Activated naive CD4-positive, alpha-beta T cell treated with anti-CD3 and anti-CD28 coated beads for 36 hours (primary cell): Measurements from ENCODE around the gene TRIM17. TPM values are rescaled to one million over a fixed set of nuclear protein-coding genes. Genes with fewer than 3 reads are reported as not detected.

Source experiments
- CTCF ChIA-PET: fragments of 350-600 bp; sonication (Branson Sonifier 250); formaldehyde crosslinking; loops from one replicate; lab custom pipeline; 2021; ENCODE audit warnings: antibody characterized with exemption; lab: Charles Lee
- DNase-seq: peaks from one replicate; pipeline ENCODE4 v3.0.0-alpha.2; 2020
- H3K27ac Mint-ChIP-seq: one replicate; pipeline ENCODE4 v1.8.0; 2021; ENCODE audit warnings: mild to moderate bottlenecking, mixed read lengths
- H3K27me3 Mint-ChIP-seq: one replicate; pipeline ENCODE4 v1.8.0; 2021; ENCODE audit warnings: low read depth, mixed read lengths
- H3K36me3 Mint-ChIP-seq: one replicate; pipeline ENCODE4 v1.8.0; 2021; ENCODE audit warnings: low read depth, mixed read lengths
- H3K4me1 Mint-ChIP-seq: one replicate; pipeline ENCODE4 v1.8.0; 2021; ENCODE audit warnings: low read depth, mixed read lengths
- H3K4me3 Mint-ChIP-seq: one replicate; pipeline ENCODE4 v1.8.0; 2021; ENCODE audit warnings: mild to moderate bottlenecking, moderate library complexity, mixed read lengths
- H3K9me3 Mint-ChIP-seq: one replicate; pipeline ENCODE4 v1.8.0; 2021; ENCODE audit warnings: mixed read lengths
- intact Hi-C: fragments of 100-400 bp; cut with micrococcal nuclease; formaldehyde crosslinking; loops from one replicate; pipeline ENCODE4 v1.15.1; 2023
- total RNA-seq, 2 experiments: library from RNA; stranded (reverse); gene quantifications; one replicate each; pipeline ENCODE4 v1.2.3, GENCODE V29; 2021

The TRIM17 gene
- total RNA-seq, 2 experiments from 2014 or later: 1.0 to 1.2 TPM

DNA sequence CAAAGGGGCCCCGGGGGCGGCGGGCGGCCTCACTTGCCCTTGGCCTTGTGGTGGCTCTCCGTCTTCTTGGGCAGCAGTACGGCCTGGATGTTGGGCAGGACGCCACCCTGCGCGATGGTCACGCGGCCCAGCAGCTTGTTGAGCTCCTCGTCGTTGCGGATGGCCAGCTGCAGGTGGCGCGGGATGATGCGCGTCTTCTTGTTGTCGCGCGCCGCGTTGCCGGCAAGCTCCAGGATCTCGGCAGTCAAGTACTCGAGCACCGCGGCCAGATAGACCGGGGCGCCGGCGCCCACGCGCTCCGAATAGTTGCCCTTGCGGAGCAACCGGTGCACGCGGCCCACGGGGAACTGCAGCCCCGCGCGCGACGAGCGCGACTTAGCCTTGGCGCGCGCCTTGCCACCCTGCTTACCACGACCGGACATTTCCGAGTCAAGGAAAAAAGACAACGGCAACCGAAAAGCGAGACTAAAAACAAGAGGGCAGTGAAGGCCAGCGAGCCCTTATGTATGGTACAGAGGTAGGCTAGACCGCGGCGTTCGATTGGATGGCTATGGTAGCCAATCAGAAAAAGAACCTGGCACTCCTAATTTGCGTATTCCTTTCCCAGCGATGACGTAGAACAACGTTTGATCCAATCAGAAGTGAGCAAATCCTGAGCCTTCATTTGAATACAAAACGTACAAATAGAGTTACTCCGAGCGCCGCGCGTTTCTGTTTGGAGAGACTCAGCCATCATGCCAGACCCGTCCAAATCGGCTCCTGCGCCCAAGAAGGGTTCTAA is 40.9 kb upstream of the TRIM17 start:
- intact Hi-C loops: loop anchor here (1.0 to 2.0 kb wide), 9 partner anchors 8 to 375 kb away; partner anchors contain the start of genes ARF1 and GUK1
- peak overlapping the region; percentile 95 for H3K4me3 Mint-ChIP-seq
- peak; percentile 93 for DNase-seq
- H3K36me3 Mint-ChIP-seq: peaks cover 3% of the 10 kb centered on the region
- no peaks in the 10 kb centered on the region for H3K9me3 Mint-ChIP-seq
- peaks cover 32% of the 10 kb centered on the region for H3K4me1 Mint-ChIP-seq
- H3K27ac Mint-ChIP-seq: peak overlapping the region; percentile 97
- peaks cover 7% of the 10 kb centered on the region for H3K27me3 Mint-ChIP-seq
- CTCF ChIA-PET: interaction anchor here (0.6 to 2.9 kb wide), 8 partner anchors 15 to 97 kb away, joined by 3 to 14 read pairs (median 4); partner anchors contain the start of gene RNF187

DNA sequence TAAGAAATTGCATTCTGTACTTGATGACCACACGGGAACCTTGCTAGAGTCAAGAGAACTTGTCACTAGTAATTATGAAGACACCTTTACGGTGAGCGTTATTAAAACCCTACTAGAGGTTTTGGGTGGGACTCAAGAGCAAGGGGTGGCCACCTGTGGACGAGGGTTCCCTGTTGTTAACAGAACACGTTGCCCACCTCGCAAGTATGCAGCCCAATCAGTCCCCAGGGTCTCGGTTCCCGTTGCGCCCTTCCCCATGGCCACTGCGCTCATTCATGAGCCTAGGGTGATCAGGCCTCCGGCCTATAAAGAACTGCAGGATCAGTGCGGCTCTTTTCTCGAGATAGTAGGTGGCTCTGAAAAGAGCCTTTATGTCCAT is 40.3 kb upstream of the TRIM17 start:
- peak overlapping the region; percentile 97 for H3K27ac Mint-ChIP-seq
- peaks cover 28% of the 10 kb centered on the region for H3K4me1 Mint-ChIP-seq
- H3K27me3 Mint-ChIP-seq: peaks cover 5% of the 10 kb centered on the region
- peaks cover 3% of the 10 kb centered on the region for H3K36me3 Mint-ChIP-seq
- intact Hi-C loops: loop anchor here (1.0 kb wide), 7 partner anchors 8 to 317 kb away; partner anchors contain the start of gene GUK1
- DNase-seq: no peak
- CTCF ChIA-PET: interaction anchor here (0.6 to 2.9 kb wide), 5 partner anchors 16 to 96 kb away, joined by 3 to 14 read pairs (median 4); partner anchors contain the start of gene RNF187
- H3K9me3 Mint-ChIP-seq: no peaks in the 10 kb centered on the region
- H3K4me3 Mint-ChIP-seq: peak overlapping the region; percentile 95

DNA sequence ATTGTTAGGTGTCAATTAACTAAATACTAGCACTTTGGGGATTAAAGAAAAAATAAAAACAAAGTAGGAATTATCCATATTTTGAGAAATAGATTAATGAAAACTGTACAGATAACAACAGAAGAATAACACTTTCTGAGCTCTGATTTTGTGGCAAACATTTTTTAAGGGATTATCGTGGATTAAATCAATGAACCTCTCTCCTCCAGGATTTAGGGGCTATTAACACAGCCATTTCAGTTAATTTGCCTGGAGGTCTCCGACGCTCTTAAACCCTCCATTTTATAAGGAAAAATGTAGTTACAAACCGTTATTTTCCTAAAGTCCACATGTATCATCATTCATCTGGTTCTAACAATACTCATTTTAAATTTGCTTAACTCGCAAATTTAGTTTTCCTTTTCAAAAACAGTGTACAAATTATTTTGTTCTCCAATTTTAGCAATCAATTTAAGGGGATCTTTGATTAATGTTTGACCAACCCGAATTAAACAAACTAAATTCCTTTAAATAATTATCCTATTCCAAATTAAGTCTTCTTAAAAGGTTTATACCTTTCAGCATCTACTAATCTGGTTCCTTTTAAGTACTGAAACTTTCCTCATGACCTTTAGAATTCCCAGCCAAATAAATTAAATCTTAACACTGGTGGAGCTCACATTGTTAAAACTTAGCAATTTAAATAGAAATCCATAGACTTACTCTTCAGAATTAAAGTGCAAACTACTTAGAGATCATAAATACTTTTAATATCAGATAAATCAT is 39.8 kb upstream of the TRIM17 start:
- no peak overlapping the region for H3K27ac Mint-ChIP-seq
- peaks cover 2% of the 10 kb centered on the region for H3K27me3 Mint-ChIP-seq
- peak overlapping the region; percentile 95 for H3K4me3 Mint-ChIP-seq
- peaks cover 3% of the 10 kb centered on the region for H3K36me3 Mint-ChIP-seq
- H3K4me1 Mint-ChIP-seq: peaks cover 24% of the 10 kb centered on the region
- CTCF ChIA-PET: interaction anchor here (0.5 to 1.9 kb wide), 2 partner anchors 17 to 276 kb away, joined by 3 to 4 read pairs; no protein-coding TSS in a partner anchor
- H3K9me3 Mint-ChIP-seq: no peaks in the 10 kb centered on the region
- intact Hi-C loops: loop anchor here (1.0 kb wide), 7 partner anchors 9 to 316 kb away; partner anchors contain the start of gene GUK1
- no peak for DNase-seq

DNA sequence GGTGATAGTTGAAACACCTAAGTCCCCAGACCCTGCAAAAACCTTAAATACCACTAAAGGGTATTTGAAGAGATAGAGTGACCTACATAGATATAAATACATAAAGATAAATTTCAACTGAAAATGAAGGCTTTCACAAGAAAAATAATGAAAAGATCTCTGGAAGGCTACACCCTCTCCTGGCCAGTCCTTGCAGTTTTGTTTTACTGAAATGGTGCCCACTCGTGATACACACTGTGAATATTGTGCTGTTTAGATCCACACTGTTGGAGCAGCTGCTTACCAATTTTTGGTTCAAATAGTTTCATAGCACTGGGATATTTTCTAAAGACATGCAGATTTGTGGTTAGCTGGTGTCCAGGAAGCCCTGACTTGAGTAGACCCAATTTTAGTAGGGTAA is 39.1 kb upstream of the TRIM17 start:
- Mint-ChIP-seq H3K27me3 (peaks cover 1% of the 10 kb centered on the region), H3K27ac (no peak overlapping the region), H3K9me3 (no peaks in the 10 kb centered on the region), H3K4me3 (peak overlapping the region; percentile 5), H3K4me1 (peaks cover 21% of the 10 kb centered on the region), H3K36me3 (peaks cover 1% of the 10 kb centered on the region)
- DNase-seq: no peak
- CTCF ChIA-PET: interaction anchor here (1.5 to 1.9 kb wide), 2 partner anchors 18 to 50 kb away, joined by 4 to 5 read pairs; partner anchors contain the start of gene TRIM11
- intact Hi-C loops: no loop called here

DNA sequence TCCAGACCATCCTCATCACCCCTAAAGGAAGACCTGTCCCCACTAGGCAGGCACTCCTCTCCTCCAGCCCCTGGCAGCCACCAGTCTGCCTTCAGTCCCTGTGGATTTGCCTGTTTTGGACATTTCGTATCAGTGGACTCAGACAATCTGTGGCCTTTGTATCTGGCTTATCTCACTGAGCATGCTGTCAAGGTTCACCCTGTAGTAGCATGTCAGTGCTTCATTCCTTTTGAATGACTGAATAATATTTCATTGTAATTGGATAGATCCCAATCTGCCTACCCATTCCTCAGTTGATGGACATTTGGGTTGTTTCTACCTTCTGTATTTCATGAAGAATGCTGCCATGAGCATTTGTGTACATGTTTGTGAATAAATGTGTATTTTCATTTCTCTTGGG is 37.6 kb upstream of the TRIM17 start:
- Mint-ChIP-seq H3K36me3 (peaks cover 1% of the 10 kb centered on the region), H3K4me3 (no peak overlapping the region), H3K27ac (no peak overlapping the region), H3K27me3 (peaks cover 1% of the 10 kb centered on the region), H3K4me1 (peaks cover 14% of the 10 kb centered on the region), H3K9me3 (no peaks in the 10 kb centered on the region)
- no peak for DNase-seq
- CTCF ChIA-PET: interaction anchor here (1.5 kb wide), 1 partner anchor 48 kb away, joined by 5 read pairs; the partner anchor contains the start of gene TRIM11
- intact Hi-C loops: no loop called here

DNA sequence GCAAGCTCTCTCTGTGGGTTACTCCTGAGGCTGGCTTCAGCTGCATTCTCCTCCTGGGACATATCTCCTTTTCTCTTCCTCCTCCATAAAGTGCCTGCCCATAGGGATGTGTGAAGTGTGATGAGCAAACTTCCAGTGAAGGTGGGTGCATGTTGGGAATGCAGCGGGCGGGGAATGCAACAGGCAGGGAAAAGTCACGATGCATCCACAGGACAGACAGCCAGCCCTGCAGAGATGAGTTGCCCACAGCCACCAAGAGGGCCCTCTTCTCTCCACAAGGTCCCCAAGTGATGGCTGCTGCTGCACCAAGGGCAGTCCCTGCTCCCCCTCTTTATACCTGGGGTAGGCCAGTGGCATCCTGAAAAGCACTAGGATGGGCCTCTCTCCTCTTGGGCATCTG is 37.0 kb upstream of the TRIM17 start:
- CTCF ChIA-PET: no interaction called here

DNA sequence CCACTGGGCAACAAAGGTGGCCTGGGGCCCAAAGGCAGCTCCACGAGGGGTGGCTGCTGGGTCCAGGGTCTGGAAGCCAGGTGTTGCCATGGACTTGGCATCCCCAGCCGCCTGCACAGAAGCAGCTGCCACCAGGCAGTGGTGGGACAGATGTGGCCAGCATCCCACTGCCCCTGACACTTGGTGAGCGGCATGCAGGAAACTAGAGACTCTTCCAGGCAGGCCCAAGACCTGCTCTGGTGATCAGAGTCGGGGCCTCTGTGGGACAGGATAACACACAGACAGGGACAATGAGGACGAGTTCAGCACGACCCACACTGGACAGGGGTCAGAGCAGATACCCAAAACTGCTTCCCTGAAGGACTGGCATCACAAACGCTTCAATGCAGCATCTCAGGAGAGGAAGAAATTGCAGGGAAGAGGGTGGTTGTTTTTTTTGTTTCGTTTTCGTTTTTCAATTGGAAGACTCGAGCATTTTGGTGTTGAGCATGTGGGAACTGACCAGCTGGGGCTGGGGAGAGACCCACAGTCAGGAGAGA is 36.4 kb upstream of the TRIM17 start:
- DNase-seq: no peak
- H3K4me1 Mint-ChIP-seq: peaks cover 13% of the 10 kb centered on the region
- no peaks in the 10 kb centered on the region for H3K9me3 Mint-ChIP-seq
- H3K27me3 Mint-ChIP-seq: no peaks in the 10 kb centered on the region
- CTCF ChIA-PET: no interaction called here
- H3K36me3 Mint-ChIP-seq: peaks cover 1% of the 10 kb centered on the region
- H3K27ac Mint-ChIP-seq: no peak overlapping the region
- H3K4me3 Mint-ChIP-seq: no peak overlapping the region
- intact Hi-C loops: no loop called here

More for the DNA sequence above, 37.0 kb upstream of the TRIM17 start:
- Mint-ChIP-seq H3K4me3 (no peak overlapping the region), H3K27me3 (peaks cover 1% of the 10 kb centered on the region), H3K9me3 (no peaks in the 10 kb centered on the region), H3K36me3 (peaks cover 1% of the 10 kb centered on the region), H3K27ac (no peak overlapping the region), H3K4me1 (peaks cover 13% of the 10 kb centered on the region)
- no peak for DNase-seq
- intact Hi-C loops: no loop called here

DNA sequence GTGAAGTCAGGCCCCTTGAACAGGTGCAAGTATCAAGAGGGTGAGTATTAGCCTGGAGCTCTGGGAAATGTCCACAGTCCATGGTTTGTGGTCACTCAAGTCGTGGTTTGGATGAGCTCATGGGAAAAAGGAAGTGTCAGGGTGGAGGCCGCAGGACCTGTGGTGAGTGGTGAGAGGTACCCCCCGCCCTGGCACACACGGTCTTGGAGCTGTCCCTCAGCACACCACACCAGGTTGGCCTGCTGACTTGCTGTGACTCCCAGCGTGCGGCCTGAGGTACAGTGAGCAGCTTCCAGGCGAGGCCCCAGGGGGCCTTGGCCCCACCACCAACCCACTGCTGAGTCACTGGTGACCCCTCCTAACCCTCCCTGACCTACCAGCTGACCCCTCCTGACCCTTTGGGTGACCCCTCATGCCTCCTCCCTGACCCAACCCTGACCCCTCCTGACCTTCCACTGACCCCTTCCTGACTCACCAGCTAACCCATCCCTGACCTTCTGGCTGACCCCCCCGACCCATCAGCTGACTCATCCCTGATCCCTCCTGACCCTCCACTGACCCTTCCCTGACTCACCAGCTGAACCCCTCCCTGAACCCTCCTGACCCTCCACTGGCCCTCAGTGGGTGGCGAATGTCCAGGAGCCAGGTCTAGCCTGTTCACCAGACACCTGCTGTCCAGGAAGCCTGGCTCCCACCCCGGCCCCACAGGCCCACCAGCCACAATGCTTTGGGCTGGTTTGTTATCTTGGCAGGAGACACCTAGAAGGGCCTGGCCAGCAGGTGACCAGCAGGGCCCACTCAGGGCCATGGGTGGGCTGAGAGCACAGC is 35.7 kb upstream of the TRIM17 start:
- no peak overlapping the region for H3K4me3 Mint-ChIP-seq
- no peaks in the 10 kb centered on the region for H3K27me3 Mint-ChIP-seq
- CTCF ChIA-PET: no interaction called here
- no peak overlapping the region for H3K27ac Mint-ChIP-seq
- no peaks in the 10 kb centered on the region for H3K9me3 Mint-ChIP-seq
- intact Hi-C loops: no loop called here
- no peak for DNase-seq
- H3K36me3 Mint-ChIP-seq: peaks cover 1% of the 10 kb centered on the region
- H3K4me1 Mint-ChIP-seq: peaks cover 13% of the 10 kb centered on the region

DNA sequence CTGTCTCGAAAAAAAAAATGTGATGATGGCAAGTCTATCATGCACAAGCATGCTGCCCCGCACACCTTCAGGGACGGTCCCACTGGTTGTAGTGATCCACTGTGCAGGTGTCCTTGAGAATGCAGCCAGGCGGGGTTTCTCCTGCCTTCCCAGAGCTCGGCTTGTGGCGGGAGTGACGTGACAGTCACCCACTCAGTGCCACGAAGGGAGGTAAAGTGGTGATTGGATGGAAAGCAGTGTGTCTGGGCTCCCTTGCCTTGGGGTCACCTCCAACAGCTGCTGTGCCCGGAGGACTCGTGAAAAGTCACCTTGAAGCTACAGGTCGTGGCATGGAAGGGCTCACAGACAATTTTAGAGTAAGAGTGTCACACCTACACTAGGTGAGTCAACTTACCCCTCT is 33.5 kb upstream of the TRIM17 start:
- CTCF ChIA-PET: no interaction called here
- no peak for DNase-seq
- peaks cover 2% of the 10 kb centered on the region for H3K36me3 Mint-ChIP-seq
- no peak overlapping the region for H3K27ac Mint-ChIP-seq
- peaks cover 15% of the 10 kb centered on the region for H3K4me1 Mint-ChIP-seq
- no peaks in the 10 kb centered on the region for H3K9me3 Mint-ChIP-seq
- intact Hi-C loops: no loop called here
- peaks cover 15% of the 10 kb centered on the region for H3K27me3 Mint-ChIP-seq
- H3K4me3 Mint-ChIP-seq: no peak overlapping the region

DNA sequence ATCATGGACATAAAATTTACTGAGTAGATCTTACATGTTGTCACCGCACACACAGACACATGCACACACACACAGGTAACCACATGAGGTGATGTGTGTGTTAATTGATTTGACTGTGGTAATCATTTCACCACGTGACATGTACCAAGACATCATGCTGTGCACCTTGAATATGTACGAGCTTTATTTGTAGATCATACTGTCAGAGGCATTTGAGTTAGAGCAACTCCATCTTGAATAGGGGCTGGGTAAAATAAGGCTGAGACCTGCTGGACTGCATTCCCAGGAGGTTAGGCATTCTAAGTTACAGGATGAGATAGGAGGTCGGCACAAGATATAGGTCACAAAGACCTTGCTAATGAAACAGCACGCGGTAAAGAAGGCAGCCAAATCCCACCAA is 31.7 kb upstream of the TRIM17 start:
- CTCF ChIA-PET: no interaction called here
- no peak overlapping the region for H3K4me3 Mint-ChIP-seq

DNA sequence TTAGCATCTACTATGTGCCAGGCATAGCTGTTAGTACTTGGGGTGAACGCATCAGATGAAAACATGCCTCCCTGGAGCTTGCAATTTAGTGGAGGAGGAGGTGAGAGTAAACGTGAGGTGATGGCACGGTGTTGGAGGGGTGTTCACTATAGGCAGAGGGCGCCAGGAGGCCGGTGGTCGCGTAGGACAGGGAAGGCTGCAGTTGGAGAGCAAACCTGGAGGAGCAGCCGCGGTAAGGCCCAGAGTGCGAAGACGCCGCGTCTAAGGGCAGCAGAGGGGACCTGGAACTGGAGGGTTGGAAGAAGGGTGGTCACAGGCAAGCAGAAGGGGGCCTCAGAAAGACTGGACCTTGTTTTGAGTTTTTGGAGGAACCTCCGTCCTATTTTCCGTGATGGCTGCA is 30.2 kb upstream of the TRIM17 start:
- CTCF ChIA-PET: no interaction called here
- H3K36me3 Mint-ChIP-seq: peaks cover 2% of the 10 kb centered on the region
- H3K27me3 Mint-ChIP-seq: peaks cover 32% of the 10 kb centered on the region
- H3K4me1 Mint-ChIP-seq: peaks cover 15% of the 10 kb centered on the region
- no peak for DNase-seq
- H3K4me3 Mint-ChIP-seq: peak overlapping the region; percentile 32
- H3K27ac Mint-ChIP-seq: no peak overlapping the region
- no peaks in the 10 kb centered on the region for H3K9me3 Mint-ChIP-seq
- intact Hi-C loops: no loop called here

More for the DNA sequence above, 31.7 kb upstream of the TRIM17 start:
- Mint-ChIP-seq H3K4me1 (peaks cover 15% of the 10 kb centered on the region), H3K27me3 (peaks cover 29% of the 10 kb centered on the region), H3K36me3 (peaks cover 2% of the 10 kb centered on the region), H3K9me3 (no peaks in the 10 kb centered on the region), H3K27ac (no peak overlapping the region)
- DNase-seq: no peak
- intact Hi-C loops: no loop called here
